COLO668 (cell line): Measurements from ENCODE around the gene ZFPL1.

Experiments
- DNase-seq: peaks from one replicate; lab custom pipeline; 2025; ENCODE audit not compliant: unreplicated experiment; lab: John Stamatoyannopoulos, UW

ZFPL1 gene

GRCh38 chr11:65128182-65129145 lies 44.4 kb downstream of the ZFPL1 start:
- DNase-seq: no peak

- no peak for DNase-seq
Observed at GRCh38 chr11:65129649-65130441, 45.8 kb downstream of the ZFPL1 start.

GRCh38 chr11:65130631-65131416 lies 46.8 kb downstream of the ZFPL1 start:
- DNase-seq: no peak

GRCh38 chr11:65131417-65131776 lies 47.4 kb downstream of the ZFPL1 start:
- DNase-seq: no peak

- no peak for DNase-seq
Observed at GRCh38 chr11:65131895-65132237, 47.8 kb downstream of the ZFPL1 start.

GRCh38 chr11:65132238-65132987 lies 48.4 kb downstream of the ZFPL1 start:
- no peak for DNase-seq

- peak; percentile 78 for DNase-seq
Observed at GRCh38 chr11:65132988-65133700, 49.1 kb downstream of the ZFPL1 start.

- DNase-seq: no peak
Observed at GRCh38 chr11:65133724-65134123, 49.7 kb downstream of the ZFPL1 start.

GRCh38 chr11:65134240-65134951 lies 50.4 kb downstream of the ZFPL1 start, which contains the start of gene SYVN1:
Gene SYVN1 (minus strand): TSS chr11:65134519. CDS start chr11:65133601, 918 bp downstream.
- DNase-seq: peak; percentile 92

GRCh38 chr11:65134952-65135632 lies 51.1 kb downstream of the ZFPL1 start:
- DNase-seq: peak; percentile 93

GRCh38 chr11:65135633-65136145 lies 51.7 kb downstream of the ZFPL1 start:
- no peak for DNase-seq

GRCh38 chr11:65136515-65137096 lies 52.6 kb downstream of the ZFPL1 start:
- no peak for DNase-seq
